WTC11 (cell line): Measurements from ENCODE around the gene R3HDM4. TPM values are rescaled to one million over a fixed set of nuclear protein-coding genes. Genes with fewer than 3 reads are reported as not detected.

ENCODE experiments used
- ATAC-seq: fragments of 200-7000 bp; cut with Tn5 transposase; 2 replicates; pipeline ENCODE4 v1.10.0; 2021; ENCODE audit warnings: mild to moderate bottlenecking, moderate library complexity
- CTCF ChIA-PET: fragments of 300-600 bp; sonication (Branson Sonifier 250); formaldehyde crosslinking; loops from one replicate; lab custom pipeline; 2021; ENCODE audit warnings: antibody characterized with exemption; lab: Charles Lee
- POLR2A ChIA-PET: fragments of 350-600 bp; sonication (Branson Sonifier 250); formaldehyde crosslinking; loops from one replicate; lab custom pipeline; 2021; ENCODE audit warnings: antibody characterized with exemption; lab: Charles Lee
- DNase-seq: peaks from one replicate; pipeline ENCODE4 v3.0.0; 2021; ENCODE audit warnings: low spot score
- H3K27ac Mint-ChIP-seq: 2 replicates; pipeline ENCODE4 v1.8.0; 2021; ENCODE audit warnings: mixed read lengths
- H3K27me3 Mint-ChIP-seq: 2 replicates; pipeline ENCODE4 v1.8.0; 2021; ENCODE audit warnings: low read depth, mild to moderate bottlenecking, moderate library complexity, mixed read lengths
- H3K36me3 Mint-ChIP-seq: 2 replicates; pipeline ENCODE4 v1.8.0; 2021; ENCODE audit warnings: mixed read lengths
- H3K4me1 Mint-ChIP-seq: 2 replicates; pipeline ENCODE4 v1.8.0; 2022; ENCODE audit warnings: mixed read lengths
- H3K4me3 Mint-ChIP-seq: 2 replicates; pipeline ENCODE4 v1.8.0; 2021; ENCODE audit warnings: mild to moderate bottlenecking, moderate library complexity, mixed read lengths
- H3K9me3 Mint-ChIP-seq: 2 replicates; pipeline ENCODE4 v1.8.0; 2021; ENCODE audit warnings: mixed read lengths
- AFF4 ChIP-seq: sonication (generic); formaldehyde crosslinking; IDR thresholded peaks from 2 replicates; pipeline ENCODE4 v1.8.1; 2023; ENCODE audit warnings: mild to moderate bottlenecking, missing genetic modification reagents, borderline replicate concordance
- CTCF ChIP-seq: fragments of 200-600 bp; IDR thresholded peaks from 2 replicates; pipeline ENCODE4 v1.8.0; 2022; ENCODE audit warnings: antibody characterized with exemption
- ETV6 ChIP-seq: sonication (generic); formaldehyde crosslinking; IDR thresholded peaks from 2 replicates; pipeline ENCODE4 v1.8.1; 2022; ENCODE audit warnings: mild to moderate bottlenecking, missing genetic modification reagents
- GRHL2 ChIP-seq: fragments of 250-450 bp; sonication (Bioruptor Pico); IDR thresholded peaks from 2 replicates; pipeline ENCODE4 v1.8.0; 2022; ENCODE audit warnings: mild to moderate bottlenecking, moderate library complexity; ENCODE audit not compliant: insufficient replicate concordance, severe bottlenecking
- HMGA2 ChIP-seq: fragments of 250-450 bp; sonication (Bioruptor Pico); IDR thresholded peaks from 2 replicates; pipeline ENCODE4 v1.4.0; 2021; ENCODE audit warnings: mild to moderate bottlenecking, moderate library complexity
- JUN ChIP-seq: sonication (generic); formaldehyde crosslinking; IDR thresholded peaks from 2 replicates; pipeline ENCODE4 v1.8.0; 2023; ENCODE audit warnings: mild to moderate bottlenecking, missing genetic modification reagents
- MXD4 ChIP-seq: fragments of 250-450 bp; sonication (Bioruptor Pico); IDR thresholded peaks from 2 replicates; pipeline ENCODE4 v1.8.0; 2021; ENCODE audit warnings: mild to moderate bottlenecking, moderate library complexity, borderline replicate concordance
- NFATC4 ChIP-seq: fragments of 250-450 bp; sonication (Bioruptor Pico); IDR thresholded peaks from 2 replicates; pipeline ENCODE4 v1.9.0; 2021; ENCODE audit warnings: mild to moderate bottlenecking
- NFE2L1 ChIP-seq: sonication (generic); formaldehyde crosslinking; IDR thresholded peaks from 2 replicates; pipeline ENCODE4 v1.8.1; 2023; ENCODE audit warnings: missing genetic modification reagents
- NR1H2 ChIP-seq: sonication (generic); formaldehyde crosslinking; IDR thresholded peaks from 2 replicates; pipeline ENCODE4 v1.9.0; 2021; ENCODE audit warnings: mild to moderate bottlenecking, moderate library complexity, missing genetic modification reagents
- PRDM15 ChIP-seq: sonication (generic); formaldehyde crosslinking; IDR thresholded peaks from 2 replicates; pipeline ENCODE4 v1.8.0; 2022; ENCODE audit warnings: missing genetic modification reagents
- STAT6 ChIP-seq: sonication (generic); formaldehyde crosslinking; conservative IDR thresholded peaks from 2 replicates; pipeline ENCODE4 v1.8.1; 2023; ENCODE audit warnings: mild to moderate bottlenecking, low read depth, missing genetic modification reagents, moderate library complexity
- TCF7 ChIP-seq: sonication (generic); formaldehyde crosslinking; IDR thresholded peaks from 2 replicates; pipeline ENCODE4 v1.8.0; 2022; ENCODE audit warnings: mild to moderate bottlenecking, low read depth, missing genetic modification reagents, moderate library complexity
- TEAD1 ChIP-seq: sonication (generic); formaldehyde crosslinking; IDR thresholded peaks from 2 replicates; pipeline ENCODE4 v1.8.0; 2022; ENCODE audit warnings: mild to moderate bottlenecking, missing genetic modification reagents
- USF2 ChIP-seq: sonication (generic); formaldehyde crosslinking; IDR thresholded peaks from 2 replicates; pipeline ENCODE4 v1.8.1; 2023; ENCODE audit warnings: mild to moderate bottlenecking, missing genetic modification reagents, moderate library complexity
- ZNF317 ChIP-seq: sonication (generic); formaldehyde crosslinking; IDR thresholded peaks from 2 replicates; pipeline ENCODE4 v1.8.1; 2023; ENCODE audit warnings: low read depth, mild to moderate bottlenecking, moderate library complexity, missing genetic modification reagents, borderline replicate concordance
- ZNF423 ChIP-seq: fragments of 250-450 bp; sonication (Bioruptor Pico); IDR thresholded peaks from 2 replicates; pipeline ENCODE4 v2.1.2; 2022; ENCODE audit warnings: mild to moderate bottlenecking, moderate library complexity
- ZNF671 ChIP-seq: fragments of 250-450 bp; sonication (Bioruptor Pico); IDR thresholded peaks from 2 replicates; pipeline ENCODE4 v1.8.0; 2021; ENCODE audit warnings: mild to moderate bottlenecking
- total RNA-seq: library from RNA; stranded (reverse); gene quantifications from 3 replicates; pipeline ENCODE4 v1.2.3, GENCODE V29; 2021

R3HDM4 gene
- total RNA-seq, 1 experiment from 2014 or later = 99.5 TPM

GRCh38 chr19:925087-925525, 12.1 kb upstream of the R3HDM4 start (continued):
- TF ChIP-seq CTCF = no peak

- Mint-ChIP-seq H3K36me3 (no peaks in the 10 kb centered on the region), H3K4me1 (peaks cover 18% of the 10 kb centered on the region), H3K4me3 (peak overlapping the region; percentile 75), H3K9me3 (no peaks in the 10 kb centered on the region), H3K27me3 (peaks cover 27% of the 10 kb centered on the region), H3K27ac (no peak overlapping the region)
- no peak for ATAC-seq
- no peak for TF ChIP-seq STAT6 (CRISPR knock-in tag)
- no peak for TF ChIP-seq TCF7 (CRISPR knock-in tag)
- no peak; the same call in 1 of the 2 replicates for TF ChIP-seq USF2
- no peak for TF ChIP-seq GRHL2 (CRISPR knock-in tag)
- TF ChIP-seq MXD4 (CRISPR knock-in tag) = no peak
- TF ChIP-seq NR1H2 = no peak
- TF ChIP-seq ZNF423 (CRISPR knock-in tag) = peak; percentile 59; the same call in 1 of the 2 replicates
- TF ChIP-seq ZNF317 (CRISPR knock-in tag) = no peak
- POLR2A ChIA-PET = interaction anchor here (1.4 kb wide), 1 partner anchor 60 kb away, joined by 4 read pairs; the partner anchor contains the start of gene WDR18
- peak; percentile 59 for DNase-seq
- CTCF ChIA-PET = interaction anchor here (0.8 to 2.2 kb wide), 3 partner anchors 8 to 97 kb away, joined by 3 to 9 read pairs (median 3); no protein-coding TSS in a partner anchor
Observed at GRCh38 chr19:924553-925086, 11.6 kb upstream of the R3HDM4 start.

- ATAC-seq = no peak
- Mint-ChIP-seq H3K4me1 (peaks cover 14% of the 10 kb centered on the region), H3K36me3 (no peaks in the 10 kb centered on the region), H3K4me3 (peak overlapping the region; percentile 69), H3K9me3 (no peaks in the 10 kb centered on the region), H3K27ac (no peak overlapping the region), H3K27me3 (peaks cover 59% of the 10 kb centered on the region)
- ChIA-PET POLR2A (no interaction called here), CTCF (interaction anchor here (1.1 to 3.8 kb wide), 7 partner anchors 54 to 79 kb away, joined by 3 to 24 read pairs (median 11); partner anchors contain the start of gene WDR18)
- peak; percentile 53 for DNase-seq
- TF ChIP-seq JUN (no peak), AFF4 (CRISPR knock-in tag) (no peak), ETV6 (no peak), NFATC4 (no peak), HMGA2 (no peak), TEAD1 (CRISPR knock-in tag) (no peak), NFE2L1 (CRISPR knock-in tag) (no peak), ZNF671 (CRISPR knock-in tag) (no peak), PRDM15 (CRISPR knock-in tag) (no peak)
Observed at GRCh38 chr19:920051-920864, 7.2 kb upstream of the R3HDM4 start.
